ENCODE measurements around the gene HBZ.

DNA sequence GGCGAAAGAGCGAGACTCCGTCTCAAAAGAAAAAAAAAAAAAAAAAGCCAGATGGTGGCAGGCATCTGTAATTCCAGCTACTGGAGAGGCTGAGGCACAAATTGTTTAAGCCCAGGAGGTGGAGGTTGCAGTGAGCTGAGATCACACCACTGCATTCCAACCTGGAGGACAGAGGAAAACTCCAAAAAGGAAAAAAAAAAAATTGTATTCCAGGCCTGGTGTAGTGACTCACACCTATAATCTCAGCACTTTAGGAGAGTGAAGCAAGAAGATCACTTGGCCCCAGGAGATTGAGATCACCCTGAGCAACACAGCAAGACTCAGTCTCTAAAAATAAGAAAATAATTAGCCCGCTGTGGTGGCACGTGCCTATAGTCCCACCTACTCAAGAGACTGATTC, 47.9 kb downstream of the HBZ start:
- TF ChIP-seq, protein P1, sequence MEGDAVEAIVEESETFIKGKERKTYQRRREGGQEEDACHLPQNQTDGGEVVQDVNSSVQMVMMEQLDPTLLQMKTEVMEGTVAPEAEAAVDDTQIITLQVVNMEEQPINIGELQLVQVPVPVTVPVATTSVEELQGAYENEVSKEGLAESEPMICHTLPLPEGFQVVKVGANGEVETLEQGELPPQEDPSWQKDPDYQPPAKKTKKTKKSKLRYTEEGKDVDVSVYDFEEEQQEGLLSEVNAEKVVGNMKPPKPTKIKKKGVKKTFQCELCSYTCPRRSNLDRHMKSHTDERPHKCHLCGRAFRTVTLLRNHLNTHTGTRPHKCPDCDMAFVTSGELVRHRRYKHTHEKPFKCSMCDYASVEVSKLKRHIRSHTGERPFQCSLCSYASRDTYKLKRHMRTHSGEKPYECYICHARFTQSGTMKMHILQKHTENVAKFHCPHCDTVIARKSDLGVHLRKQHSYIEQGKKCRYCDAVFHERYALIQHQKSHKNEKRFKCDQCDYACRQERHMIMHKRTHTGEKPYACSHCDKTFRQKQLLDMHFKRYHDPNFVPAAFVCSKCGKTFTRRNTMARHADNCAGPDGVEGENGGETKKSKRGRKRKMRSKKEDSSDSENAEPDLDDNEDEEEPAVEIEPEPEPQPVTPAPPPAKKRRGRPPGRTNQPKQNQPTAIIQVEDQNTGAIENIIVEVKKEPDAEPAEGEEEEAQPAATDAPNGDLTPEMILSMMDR (IDR thresholded peaks at IDR 0.05) = no peak
- no peak for TF ChIP-seq POLR2A (IDR thresholded peaks at IDR 0.05)

Data from Peyer's patch (tissue), 4 donors.